Measurements from ENCODE around the gene LRP10. TPM values are rescaled to one million over a fixed set of nuclear protein-coding genes. Genes with fewer than 3 reads are reported as not detected.
"Not testable (repeated sequence)": the region's sequence is repeated elsewhere in the genome, so short reads cannot be mapped to it uniquely, and the experiment has no call there.

Gene LRP10, protein sequence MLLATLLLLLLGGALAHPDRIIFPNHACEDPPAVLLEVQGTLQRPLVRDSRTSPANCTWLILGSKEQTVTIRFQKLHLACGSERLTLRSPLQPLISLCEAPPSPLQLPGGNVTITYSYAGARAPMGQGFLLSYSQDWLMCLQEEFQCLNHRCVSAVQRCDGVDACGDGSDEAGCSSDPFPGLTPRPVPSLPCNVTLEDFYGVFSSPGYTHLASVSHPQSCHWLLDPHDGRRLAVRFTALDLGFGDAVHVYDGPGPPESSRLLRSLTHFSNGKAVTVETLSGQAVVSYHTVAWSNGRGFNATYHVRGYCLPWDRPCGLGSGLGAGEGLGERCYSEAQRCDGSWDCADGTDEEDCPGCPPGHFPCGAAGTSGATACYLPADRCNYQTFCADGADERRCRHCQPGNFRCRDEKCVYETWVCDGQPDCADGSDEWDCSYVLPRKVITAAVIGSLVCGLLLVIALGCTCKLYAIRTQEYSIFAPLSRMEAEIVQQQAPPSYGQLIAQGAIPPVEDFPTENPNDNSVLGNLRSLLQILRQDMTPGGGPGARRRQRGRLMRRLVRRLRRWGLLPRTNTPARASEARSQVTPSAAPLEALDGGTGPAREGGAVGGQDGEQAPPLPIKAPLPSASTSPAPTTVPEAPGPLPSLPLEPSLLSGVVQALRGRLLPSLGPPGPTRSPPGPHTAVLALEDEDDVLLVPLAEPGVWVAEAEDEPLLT
- 47.9 TPM for total RNA-seq

DNA sequence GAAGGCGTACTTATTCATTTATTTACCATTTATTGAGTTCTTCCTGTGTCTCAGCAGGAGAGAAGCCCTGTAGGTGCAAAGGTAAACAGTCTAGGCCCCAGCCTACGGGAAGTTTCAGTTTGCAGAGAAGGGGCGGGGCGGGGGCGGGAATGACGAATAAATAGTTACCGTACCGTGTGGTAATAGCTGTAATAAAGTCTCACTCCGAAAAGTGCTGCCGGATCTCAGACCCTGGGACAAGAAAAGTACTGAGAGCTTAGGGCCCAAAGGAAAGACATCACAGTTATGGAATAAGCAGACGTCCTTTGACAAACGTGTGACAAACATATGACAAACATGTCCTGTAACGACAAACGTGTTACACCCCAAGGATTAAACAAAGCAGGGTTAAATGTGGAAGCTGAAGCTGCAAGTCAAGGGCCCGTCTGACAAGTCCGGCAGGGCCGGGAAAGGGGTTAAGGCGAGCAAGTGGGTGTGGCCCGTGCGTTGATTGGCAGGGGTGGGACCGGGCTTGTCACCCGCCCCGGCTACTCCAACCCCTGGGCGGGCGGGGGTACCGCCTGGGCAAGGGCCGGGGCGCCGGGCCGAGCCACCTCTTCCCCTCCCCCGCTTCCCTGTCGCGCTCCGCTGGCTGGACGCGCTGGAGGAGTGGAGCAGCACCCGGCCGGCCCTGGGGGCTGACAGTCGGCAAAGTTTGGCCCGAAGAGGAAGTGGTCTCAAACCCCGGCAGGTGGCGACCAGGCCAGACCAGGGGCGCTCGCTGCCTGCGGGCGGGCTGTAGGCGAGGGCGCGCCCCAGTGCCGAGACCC is at the start of gene LRP10:
LRP10 (plus strand) TSS at position 517 of the 809 bp plus-strand sequence. CDS start 564 bp downstream, outside the sequence.
- DNase-seq (ENCODE audit: low read depth in 2 of 3, low spot score in 2 of 3), result peak; percentile 54 to 77 (median 73)

DNA sequence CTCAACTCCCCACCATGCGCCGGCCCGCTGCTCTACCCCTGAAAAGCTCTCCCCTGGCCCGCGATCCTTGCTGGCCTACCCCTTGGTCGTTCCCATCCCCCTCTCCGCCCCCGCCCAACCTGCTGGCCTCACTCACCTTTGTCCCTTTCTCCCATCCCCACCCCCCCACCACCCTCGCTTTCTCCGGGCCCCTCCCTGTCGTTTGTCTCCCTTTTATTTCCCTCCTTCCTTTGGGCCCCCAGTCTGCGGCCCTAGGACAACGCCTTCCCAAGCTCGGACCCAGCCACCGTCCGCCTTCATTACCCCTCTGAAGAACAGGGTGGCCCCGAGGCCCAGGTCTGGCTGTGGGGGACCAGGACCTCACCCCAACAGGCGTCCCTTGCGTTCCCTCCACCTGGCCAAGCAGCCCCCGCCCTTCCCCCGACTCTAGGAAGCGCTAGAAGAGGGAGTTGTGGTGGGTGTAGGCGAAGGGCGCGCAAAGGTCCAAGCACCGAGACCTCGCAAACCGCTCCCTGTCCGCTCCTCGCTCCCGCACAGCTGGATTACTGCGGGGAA is 49.4 kb upstream of the LRP10 start:
- DNase-seq (ENCODE audit: low read depth in 2 of 3, low spot score in 2 of 3), result no peak

DNA sequence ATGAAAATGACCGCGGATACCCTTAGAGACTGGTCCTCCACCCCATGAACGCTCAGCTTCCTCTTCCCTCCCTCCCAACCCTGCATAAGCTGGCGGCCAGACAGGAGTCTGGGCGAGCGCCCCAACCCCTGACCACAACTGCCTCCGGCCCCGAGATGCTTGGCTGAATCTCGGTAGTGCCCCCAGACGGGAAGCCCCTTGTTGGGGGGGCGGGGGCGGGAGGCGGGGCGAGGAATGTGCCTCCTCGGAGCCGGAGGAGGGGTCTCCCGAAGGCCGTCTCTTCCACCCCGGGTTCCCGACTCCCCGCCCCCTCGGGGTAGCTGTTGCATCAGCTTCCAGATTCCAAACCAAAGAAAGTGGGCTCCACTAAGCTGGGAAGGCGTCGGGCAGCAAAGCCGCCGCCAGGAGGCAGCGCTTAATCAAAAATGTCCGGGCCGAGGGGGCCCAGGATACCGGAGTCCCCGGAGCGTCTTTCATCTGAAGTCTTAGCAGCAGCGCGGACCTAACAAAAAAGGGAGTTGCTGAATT is 48.9 kb upstream of the LRP10 start:
- peak; percentile 49 to 74 (median 67) for DNase-seq (ENCODE audit: low read depth in 2 of 3, low spot score in 2 of 3)

DNA sequence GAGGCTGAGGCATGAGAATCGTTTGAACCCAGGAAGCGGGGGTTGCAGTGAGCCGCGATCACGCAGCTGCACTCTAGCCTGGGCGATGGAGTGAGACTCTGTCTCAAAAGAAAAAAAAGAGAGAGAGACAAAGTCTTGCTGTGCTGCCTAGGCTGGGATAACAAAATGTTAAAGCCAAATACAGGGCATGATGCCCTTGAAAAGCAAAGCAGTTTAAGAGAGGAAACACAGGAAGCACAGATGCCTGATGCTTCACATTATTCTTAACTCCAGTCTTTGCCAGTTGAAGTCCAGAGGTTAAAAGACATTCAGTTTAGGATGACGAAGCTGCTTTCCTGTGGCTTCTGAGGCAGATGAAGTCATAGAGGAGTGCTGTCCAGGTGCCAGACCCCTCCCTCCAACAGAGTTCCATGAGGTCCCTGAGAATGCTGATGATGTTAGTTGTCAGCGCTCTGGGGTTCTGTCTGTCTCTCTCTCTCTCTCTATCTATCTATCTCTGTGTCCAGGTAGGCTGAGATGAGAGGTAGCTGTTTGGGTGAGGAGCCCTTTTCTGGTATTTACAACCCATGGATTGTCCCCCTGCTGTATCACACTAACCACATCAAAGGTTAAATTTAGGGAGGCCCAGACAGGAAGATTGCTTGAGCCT is 46.7 kb upstream of the LRP10 start:
- peak in 2 of 3 donors; percentile 82 to 90 for DNase-seq (ENCODE audit: low read depth in 2 of 3, low spot score in 2 of 3)

DNA sequence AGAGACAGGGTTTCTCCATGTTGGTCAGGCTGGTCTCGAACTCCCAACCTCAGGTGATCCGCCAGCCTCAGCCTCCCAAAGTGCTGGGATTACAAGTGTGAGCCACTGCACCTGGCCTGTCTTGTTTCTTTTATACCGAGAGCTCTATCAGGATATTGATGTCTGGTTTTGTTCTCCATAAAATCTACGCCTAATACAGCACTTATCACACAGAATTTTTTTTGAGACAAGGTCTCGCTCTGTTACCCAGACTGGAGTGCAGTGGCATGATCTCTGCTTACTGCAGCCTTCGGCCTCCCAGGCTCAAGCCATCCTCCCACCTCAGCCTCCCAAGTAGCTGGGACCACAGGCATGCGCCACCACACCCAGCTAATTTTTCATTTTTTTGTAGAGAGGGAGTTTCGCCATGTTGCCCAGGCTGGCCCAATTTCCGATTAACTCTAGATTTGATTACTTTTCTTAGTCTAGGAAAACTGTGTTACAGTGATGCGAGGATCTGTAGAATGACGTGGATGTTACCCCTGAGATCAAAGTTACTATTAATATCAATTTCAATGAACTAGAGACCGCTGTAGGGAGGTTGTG is 42.4 kb upstream of the LRP10 start:
- DNase-seq (ENCODE audit: low read depth in 2 of 3, low spot score in 2 of 3), result not testable (repeated sequence)

DNA sequence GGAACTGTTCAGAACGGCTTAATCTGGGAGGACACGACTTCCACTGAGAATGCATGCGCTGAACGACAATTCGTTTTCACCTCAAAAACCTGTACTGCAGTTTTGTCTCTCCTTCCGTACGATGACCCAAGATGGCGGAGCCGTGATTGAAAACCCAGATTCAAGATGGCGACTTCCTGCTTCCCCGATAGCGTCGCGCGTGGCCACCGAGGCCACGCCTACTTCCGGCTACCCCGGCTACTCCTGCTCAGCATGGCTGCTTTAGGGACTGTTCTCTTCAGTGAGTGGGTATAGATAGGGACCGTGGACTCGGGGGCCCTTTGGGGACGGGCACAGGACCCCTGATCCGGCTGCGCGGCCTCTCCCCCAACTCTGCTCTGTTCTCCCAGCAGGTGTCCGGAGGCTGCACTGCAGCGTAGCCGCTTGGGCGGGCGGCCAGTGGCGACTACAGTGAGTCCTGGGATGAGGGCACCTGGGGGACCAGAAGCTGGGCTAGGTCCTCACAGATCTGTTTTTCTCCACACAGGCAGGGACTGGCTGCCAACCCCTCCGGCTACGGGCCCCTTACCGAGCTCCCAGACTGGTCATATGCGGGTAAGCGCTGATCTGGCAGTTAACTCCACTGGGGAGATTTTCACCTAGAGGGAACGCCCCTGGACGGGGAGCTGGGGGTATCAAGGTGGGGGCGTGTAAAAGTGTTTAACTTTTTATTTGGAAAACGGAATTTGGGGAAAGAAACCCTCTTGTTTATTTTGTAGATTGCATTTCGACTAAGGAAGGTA is 41.7 kb upstream of the LRP10 start, which contains the start of gene MRPL52:
MRPL52 (plus strand) TSS at position 227 of the 782 bp plus-strand sequence; CDS start at position 253, 26 bp downstream.
- peak; percentile 84 to 94 (median 94) for DNase-seq (ENCODE audit: low read depth in 2 of 3, low spot score in 2 of 3)

DNA sequence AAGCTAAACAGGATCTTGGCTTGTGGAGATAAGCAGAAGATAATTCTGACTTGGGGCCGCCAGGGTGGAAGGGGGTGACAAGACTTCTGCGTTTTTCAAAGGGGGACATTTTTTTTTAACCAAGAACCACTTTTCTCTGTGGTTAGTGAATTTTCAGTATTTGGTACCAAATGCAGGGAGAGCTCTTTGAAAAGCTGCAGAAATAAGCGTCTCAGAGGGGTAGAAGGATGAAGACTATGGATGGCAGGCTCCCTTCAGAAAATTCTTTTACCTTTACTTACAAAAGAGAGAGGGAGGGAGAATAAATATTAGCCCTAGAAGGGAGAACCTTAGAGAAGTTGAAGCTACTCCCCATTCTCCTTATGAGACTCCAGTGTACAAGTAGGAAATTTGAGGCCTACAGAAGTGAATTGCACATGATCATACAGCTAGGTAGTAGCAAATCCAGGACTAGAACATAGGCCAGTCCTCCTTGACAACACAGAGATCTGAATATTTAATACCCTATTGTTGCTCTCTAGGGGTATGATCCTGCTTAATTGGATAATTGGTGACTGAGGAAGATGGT is 41.0 kb upstream of the LRP10 start:
- DNase-seq (ENCODE audit: low read depth in 2 of 3, low spot score in 2 of 3), result peak in 1 of 3 donors; percentile 56

DNA sequence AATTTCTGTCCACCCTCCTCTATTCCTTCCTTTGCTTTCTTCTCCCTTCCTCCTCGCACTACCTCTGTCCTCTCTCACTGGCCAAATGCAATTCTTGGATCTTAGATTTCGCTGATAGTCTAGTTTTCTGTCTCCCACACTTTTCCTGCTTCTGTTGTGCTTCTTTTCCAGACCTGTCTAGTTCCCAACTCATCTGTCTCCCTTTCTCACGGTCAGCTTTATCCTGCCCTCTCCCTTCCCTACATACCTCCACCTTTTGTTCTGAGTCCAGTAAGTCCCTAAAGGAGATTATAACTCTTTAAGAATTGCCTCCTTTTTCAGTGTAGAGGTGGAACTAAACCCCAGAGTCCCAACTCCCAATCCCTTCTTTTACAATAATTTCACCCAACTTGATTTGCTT is 36.0 kb upstream of the LRP10 start:
- DNase-seq (ENCODE audit: low read depth in 2 of 3, low spot score in 2 of 3), result no peak

DNA sequence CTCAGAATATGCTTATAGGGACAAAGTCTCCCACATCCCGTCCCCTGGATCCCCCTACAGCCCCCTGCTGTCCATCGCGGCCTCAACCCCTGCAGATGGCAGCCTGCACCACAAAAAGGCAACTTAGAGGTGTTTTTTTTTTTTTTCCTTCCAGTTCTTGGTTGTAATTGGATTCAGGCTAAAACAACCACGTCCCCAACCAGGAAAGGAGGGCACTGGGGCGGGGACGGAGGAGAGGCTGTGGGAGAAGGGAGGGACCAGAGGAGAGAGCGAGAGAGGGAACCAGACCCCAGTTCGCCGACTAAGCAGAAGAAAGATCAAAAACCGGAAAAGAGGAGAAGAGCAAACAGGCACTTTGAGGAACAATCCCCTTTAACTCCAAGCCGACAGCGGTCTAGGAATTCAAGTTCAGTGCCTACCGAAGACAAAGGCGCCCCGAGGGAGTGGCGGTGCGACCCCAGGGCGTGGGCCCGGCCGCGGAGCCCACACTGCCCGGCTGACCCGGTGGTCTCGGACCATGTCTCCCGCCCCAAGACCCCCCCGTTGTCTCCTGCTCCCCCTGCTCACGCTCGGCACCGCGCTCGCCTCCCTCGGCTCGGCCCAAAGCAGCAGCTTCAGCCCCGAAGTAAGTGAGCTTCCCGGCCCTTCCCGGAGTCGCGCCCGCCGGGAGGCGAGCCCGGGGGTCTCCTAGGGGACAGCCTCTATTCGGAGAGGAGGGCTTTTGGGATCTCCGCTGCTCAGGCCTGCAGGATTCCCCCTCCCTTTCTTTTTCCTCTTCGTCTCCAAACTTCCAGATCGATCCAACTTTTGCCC is 35.0 kb upstream of the LRP10 start, which contains the start of gene MMP14:
MMP14 (plus strand) TSS at position 285 of the 813 bp plus-strand sequence; CDS start at position 518, 233 bp downstream.
- no peak for DNase-seq (ENCODE audit: low read depth in 2 of 3, low spot score in 2 of 3)

DNA sequence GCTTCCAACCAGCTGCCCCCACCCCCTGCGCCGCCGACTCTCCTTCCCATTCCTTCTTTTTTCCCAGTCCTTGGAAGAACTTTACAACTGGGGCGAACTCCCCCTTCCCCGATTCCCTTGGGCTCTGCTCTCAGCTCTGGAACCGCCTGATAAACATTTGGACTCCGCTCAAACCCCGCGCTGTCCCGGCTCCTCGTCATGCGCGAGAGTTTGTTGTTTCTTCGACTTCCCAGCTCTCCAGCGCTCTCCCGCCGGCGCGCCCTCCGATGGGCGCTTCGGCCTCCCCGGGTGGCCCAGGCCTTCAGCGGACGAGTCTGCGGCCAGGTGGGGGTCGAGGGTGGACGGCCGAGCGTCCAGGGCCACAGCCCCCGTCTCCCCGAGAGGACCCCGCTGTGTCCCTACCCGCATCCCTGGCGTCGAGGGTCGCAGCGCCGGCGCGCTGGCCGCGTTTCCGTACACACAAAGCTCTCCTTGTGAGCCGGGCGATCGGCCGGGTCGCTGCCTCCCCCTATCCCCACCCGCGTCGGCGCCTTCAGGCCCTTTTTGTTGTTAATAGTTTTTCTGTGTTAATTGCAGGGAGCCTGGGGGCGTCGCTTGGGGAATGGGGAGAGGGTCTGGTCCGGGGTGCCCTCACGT is 34.3 kb upstream of the LRP10 start:
- DNase-seq (ENCODE audit: low read depth in 2 of 3, low spot score in 2 of 3), result no peak

DNA sequence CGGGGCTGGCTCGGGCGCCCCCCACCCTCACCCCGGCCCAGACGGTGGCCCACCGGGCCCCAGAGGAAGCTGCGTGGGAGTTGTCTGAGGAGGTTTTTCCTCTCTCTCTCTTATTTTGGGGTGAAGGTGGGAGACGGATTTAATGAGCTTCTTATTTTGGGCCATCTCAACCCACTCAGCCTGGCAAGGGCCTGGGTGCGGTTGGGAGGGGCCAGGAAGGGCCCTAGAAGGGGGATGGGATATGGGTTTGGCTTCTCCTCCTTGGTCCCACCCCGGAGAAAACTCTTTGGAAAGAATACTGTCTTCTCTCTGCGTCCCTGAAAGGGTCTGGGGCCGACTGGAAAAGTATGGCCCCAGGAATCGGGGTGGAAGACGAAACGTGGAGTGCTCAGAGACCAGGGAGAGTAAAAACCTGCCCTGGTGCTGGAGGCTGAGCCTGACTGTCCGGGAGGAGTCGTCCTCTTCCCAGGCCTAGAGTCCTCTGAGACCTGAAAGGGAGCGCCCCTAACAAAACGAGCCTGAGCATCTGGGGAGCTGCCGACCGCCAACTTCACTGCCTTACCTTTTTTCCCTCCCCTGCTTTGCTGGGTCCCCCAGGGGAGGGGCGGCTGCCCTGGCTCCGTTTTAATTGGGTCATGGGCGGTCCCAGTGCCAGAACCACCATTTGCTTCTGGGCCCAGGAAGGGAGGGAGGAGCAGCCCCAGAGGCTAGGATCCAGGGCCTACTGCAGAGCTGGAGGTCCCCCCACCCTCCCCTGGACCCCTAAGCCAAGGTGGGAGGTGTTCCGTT is 33.6 kb upstream of the LRP10 start:
- no peak for DNase-seq (ENCODE audit: low read depth in 2 of 3, low spot score in 2 of 3)

DNA sequence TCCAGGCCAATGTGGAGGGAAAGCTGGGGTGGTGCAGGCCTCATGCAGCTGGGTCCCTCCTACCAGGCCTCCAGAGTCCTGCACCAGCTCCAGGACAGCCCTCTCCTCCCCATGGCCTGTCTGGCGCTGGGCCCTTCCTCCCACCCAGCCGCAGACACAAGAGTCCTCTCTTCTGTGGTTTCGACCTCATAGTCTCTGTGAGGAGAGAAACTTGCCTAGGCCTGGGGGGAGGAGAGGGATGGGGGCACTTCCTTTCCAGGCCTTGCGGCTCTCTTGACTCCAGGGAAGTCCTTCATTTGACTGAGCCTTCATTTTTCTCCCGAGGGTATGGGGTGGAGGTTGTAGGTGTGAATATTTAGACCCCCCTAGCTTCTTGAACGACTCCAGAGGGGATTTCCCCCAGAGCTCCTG is 32.9 kb upstream of the LRP10 start:
- no peak for DNase-seq (ENCODE audit: low read depth in 2 of 3, low spot score in 2 of 3)

DNA sequence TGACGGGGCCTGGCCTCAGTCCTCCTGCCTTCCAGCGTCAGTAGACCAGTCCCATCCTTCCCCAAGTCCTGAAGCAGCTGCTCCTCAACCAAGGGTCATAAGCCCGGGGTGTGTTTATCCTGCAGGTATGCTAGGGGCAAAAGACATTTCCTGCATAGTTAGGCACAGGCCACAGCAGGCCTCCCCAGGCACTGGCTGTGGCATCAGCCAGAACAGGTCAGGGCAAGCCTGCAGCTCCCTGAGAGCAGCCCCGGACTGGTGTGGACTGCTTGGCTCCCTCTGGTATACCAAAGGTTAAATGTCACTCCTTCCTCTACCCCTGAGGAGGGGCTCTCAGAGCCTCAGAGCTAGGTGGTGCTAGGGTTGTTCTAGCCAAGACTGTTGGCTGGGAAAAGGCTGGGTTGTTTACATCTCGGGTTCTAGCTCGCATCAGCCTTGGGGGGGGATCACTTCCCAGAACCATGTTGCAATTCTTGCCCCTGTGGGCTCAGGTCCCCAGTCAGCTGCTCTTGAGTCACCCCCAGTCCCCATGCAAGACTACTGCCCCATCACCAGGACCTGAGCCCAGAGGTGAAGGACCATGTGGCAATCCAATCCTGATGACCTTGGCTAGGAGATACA is 32.3 kb upstream of the LRP10 start:
- DNase-seq (ENCODE audit: low read depth in 2 of 3, low spot score in 2 of 3), result no peak

DNA sequence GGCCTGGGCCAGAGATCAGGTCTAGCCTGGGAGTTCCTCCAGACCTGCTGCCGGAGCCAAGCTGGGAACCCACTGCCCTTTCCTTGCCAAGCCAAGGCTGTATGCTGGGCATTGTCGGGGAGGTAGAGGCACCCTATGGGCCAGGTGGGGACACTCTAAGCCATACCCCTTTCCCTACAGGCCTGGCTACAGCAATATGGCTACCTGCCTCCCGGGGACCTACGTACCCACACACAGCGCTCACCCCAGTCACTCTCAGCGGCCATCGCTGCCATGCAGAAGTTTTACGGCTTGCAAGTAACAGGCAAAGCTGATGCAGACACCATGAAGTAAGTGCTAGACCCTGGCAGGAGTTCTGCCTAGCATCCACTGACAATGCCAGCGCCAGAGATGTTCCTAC is 30.2 kb upstream of the LRP10 start:
- DNase-seq (ENCODE audit: low read depth in 2 of 3, low spot score in 2 of 3), result no peak

DNA sequence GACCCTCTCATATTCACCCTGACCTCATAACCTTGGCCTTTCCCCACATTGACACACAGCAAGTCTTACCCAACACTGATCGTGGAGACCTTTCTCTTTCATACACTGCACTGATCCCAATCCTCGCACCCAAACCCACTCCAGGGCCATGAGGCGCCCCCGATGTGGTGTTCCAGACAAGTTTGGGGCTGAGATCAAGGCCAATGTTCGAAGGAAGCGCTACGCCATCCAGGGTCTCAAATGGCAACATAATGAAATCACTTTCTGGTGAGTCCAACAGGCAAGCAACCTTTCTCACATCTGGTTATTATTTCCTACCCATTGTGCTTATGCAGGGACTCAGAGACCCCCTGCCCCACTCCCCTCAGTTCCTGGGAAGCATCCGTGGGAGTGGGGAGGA is 29.8 kb upstream of the LRP10 start:
- DNase-seq (ENCODE audit: low read depth in 2 of 3, low spot score in 2 of 3), result no peak

Data from hematopoietic multipotent progenitor cell (in vitro differentiated cells).